Measurements from ENCODE around the gene PEX1.
A peak's percentile ranks its signal among the peaks of the same experiment; 100 is the strongest.
"Not testable (repeated sequence)": the region's sequence is repeated elsewhere in the genome, so short reads cannot be mapped to it uniquely, and the experiment has no call there.

Gene PEX1

DNA sequence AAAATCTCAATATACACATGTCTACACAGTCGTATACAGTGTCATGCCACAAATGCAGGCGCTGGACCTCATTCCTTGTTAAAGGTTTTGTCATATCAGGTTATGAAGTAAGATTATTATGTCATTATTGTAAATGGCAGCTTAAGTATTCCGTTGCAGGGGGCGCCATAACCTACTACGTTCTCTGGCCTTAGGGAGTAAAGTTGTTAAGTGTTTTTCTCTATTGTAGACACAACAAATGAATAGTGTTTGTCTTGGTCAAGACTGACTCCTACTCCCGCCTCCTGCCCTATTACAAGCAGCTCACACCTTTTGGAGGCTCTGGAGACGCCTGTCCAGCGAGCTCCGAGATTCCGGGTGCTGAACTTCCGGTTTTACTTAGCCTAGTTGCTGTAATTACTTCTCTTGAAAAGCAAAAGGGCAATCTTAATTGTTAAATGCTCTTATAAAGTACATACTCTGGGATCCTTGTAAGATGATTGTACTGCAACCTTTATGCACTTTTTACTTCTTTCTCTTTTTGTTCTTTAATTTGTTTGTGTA lies 80.0 kb downstream of the PEX1 start:
- no peak for DNase-seq (ENCODE audit: extremely low read depth, low read depth)
- TF ChIP-seq, protein P1, sequence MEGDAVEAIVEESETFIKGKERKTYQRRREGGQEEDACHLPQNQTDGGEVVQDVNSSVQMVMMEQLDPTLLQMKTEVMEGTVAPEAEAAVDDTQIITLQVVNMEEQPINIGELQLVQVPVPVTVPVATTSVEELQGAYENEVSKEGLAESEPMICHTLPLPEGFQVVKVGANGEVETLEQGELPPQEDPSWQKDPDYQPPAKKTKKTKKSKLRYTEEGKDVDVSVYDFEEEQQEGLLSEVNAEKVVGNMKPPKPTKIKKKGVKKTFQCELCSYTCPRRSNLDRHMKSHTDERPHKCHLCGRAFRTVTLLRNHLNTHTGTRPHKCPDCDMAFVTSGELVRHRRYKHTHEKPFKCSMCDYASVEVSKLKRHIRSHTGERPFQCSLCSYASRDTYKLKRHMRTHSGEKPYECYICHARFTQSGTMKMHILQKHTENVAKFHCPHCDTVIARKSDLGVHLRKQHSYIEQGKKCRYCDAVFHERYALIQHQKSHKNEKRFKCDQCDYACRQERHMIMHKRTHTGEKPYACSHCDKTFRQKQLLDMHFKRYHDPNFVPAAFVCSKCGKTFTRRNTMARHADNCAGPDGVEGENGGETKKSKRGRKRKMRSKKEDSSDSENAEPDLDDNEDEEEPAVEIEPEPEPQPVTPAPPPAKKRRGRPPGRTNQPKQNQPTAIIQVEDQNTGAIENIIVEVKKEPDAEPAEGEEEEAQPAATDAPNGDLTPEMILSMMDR (IDR thresholded peaks at IDR 0.05; ENCODE audit: low read depth, low read length): peak; percentile 56

DNA sequence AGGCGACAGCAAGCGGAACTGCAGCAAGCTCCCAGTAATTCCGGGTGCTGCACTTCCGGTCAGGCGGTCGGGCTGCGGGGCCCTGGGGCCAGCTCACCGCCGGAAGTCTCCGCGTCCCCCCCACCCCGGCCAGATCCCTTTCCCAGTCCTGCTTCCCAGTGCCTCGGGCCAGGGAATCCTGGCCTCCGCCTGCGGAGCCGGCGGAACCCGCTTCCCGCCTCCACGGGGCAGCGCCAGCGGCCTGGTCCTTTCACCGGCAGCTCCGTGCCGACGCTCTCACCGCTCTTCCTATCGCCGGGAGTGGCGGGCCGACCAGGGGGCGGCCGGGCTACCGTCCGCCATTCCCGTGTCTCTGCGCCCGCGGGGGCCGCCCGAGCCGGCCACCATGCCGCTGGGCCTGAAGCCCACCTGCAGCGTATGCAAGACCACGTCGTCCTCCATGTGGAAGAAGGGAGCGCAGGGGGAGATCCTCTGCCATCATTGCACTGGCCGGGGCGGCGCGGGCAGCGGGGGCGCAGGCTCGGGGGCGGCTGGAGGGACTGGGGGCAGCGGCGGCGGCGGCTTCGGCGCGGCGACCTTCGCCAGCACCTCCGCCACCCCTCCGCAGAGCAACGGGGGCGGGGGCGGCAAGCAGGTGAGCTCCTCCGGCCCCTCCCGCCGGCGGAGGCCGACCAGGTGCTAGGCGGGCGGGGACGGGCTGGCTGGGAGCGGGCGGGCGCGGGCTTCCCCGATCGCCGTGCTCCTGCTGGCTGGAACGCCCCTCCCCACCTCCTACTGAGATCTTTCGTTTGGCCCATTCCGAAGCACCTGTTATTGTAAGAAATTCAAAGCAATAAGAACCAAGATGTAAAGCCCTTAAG lies 80.7 kb downstream of the PEX1 start, which contains the start of gene GATAD1:
GATAD1 (plus strand) TSS at position 138 of the 860 bp plus-strand sequence; CDS start at position 386, 248 bp downstream.
- DNase-seq (ENCODE audit: extremely low read depth, low read depth): peak; percentile 78
- TF ChIP-seq, protein P1 (IDR thresholded peaks at IDR 0.05; ENCODE audit: low read depth, low read length): peak; percentile 92

DNA sequence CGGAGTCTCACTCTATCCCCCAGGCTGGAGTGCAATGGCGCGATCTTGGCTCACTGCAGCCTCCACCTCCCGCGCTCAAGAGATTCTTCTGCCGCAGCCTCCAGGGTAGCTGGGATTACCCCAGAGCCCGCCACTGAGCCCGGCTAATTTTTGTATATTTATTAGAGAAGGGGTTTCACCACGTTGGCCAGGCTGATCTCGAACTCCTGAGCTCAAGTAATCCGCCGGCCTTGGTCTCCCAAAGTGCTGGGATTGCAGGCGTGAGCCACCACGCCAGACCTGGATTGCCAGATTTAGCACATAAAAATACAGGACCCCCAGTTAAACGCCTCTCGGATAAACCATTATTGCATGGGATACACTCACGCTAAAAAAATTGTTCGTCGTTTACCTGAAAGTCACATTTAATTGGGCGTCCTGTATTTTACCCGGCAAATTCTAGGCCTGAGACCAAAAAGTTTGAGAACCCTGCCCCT lies 81.4 kb downstream of the PEX1 start:
- DNase-seq (ENCODE audit: extremely low read depth, low read depth): no peak
- TF ChIP-seq, protein P1 (IDR thresholded peaks at IDR 0.05; ENCODE audit: low read depth, low read length): no peak

DNA sequence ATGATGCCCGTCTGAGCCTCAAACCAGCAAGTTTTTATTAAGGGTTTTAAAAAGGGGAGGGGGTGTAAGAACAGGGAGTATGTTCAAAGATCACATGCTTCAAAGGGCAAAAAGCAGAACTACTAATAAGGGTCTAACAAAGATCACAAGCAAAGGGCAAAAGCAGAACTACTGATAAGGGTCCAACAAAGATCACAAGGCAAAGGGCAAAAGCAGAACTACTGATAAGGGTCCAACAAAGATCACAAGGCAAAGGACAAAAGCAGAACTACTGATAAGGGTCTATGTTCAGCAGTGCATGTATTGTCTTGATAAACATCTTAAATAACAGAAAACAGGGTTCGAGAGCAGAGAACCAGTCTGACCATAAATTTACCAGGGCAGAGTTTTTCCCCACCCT lies 85.6 kb downstream of the PEX1 start:
- DNase-seq (ENCODE audit: extremely low read depth, low read depth): not testable (repeated sequence)

DNA sequence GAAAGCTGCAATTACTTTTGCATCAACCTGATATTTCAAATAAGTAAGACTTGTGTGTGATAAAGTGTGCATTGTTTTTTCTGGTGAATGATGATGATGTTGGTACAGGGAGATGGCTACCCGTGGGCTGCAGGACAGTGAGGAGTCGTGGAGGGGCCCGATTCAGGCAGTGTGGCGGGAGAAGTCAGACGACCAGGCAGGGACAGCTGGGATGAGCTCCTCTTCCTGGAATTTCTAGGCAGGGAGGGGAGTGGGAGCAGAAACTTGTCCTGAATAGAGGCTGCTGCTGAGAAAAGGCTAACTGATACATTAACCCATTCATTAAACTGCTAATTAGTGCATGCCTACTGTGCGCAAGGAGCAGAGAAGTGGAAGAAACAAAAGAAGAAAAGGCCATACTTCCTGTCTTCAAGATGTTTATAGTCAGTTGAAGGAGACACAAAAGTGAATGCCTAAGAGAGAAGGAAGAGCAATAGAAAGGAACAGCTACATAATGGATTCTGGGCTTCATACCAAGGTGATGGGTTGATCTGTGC lies 90.3 kb downstream of the PEX1 start:
- TF ChIP-seq, protein P1 (IDR thresholded peaks at IDR 0.05; ENCODE audit: low read depth, low read length): no peak
- DNase-seq (ENCODE audit: extremely low read depth, low read depth): no peak

Measured in AG09319 (cell line).